Tibial artery (tissue), 4 donors: Measurements from ENCODE around the gene LRIT1.

Source experiments
- DNase-seq, 2 donors: peaks; one replicate each; pipeline ENCODE4 v3.0.0-alpha.2; 2019
- H3K27ac ChIP-seq, 2 donors: fragments of 200-600 bp; sonication (generic) in 1 of 2; 1 replicate in 1 of 2; 2 replicates in 1 of 2; pipeline ENCODE4 v1.5.1; 2018 to 2019; ENCODE audit warnings: mild to moderate bottlenecking in 1 of 2
- H3K27me3 ChIP-seq, 2 donors: fragments of 200-600 bp; sonication (generic) in 1 of 2; one replicate each; pipeline versions ENCODE4 v1.5.1 to v1.6.0; 2016 to 2019
- H3K36me3 ChIP-seq, 3 donors: fragments of 200-600 bp; sonication (generic) in 2 of 3; one replicate each; pipeline ENCODE4 v1.5.1; 2016 to 2019; ENCODE audit warnings: mild to moderate bottlenecking in 2 of 3
- H3K4me1 ChIP-seq, 4 donors: fragments of 200-600 bp; sonication (generic) in 2 of 4; 1 replicate in 3 of 4; 2 replicates in 1 of 4; pipeline ENCODE4 v1.5.1; 2016 to 2019
- H3K4me3 ChIP-seq, 2 donors: fragments of 200-600 bp; sonication (generic) in 1 of 2; 1 replicate in 1 of 2; 2 replicates in 1 of 2; pipeline ENCODE4 v1.5.1; 2018 to 2019; ENCODE audit warnings: mild to moderate bottlenecking in 2 of 2
- H3K9me3 ChIP-seq, 3 donors: fragments of 200-600 bp; sonication (generic) in 1 of 3; one replicate each; pipeline ENCODE4 v1.5.1; 2016 to 2019
- intact Hi-C: fragments of 100-400 bp; cut with DNase I; formaldehyde crosslinking; loops from one replicate; pipeline ENCODE4 v1.15.0; 2023; ENCODE audit warnings: low total_unique reads
- TF ChIP-seq, protein P1 (sequence below), 2 experiments: fragments of 200-600 bp in 1 of 2; fragments of 450-650 bp in 1 of 2; IDR thresholded peaks; one replicate each; pipeline ENCODE4 v1.5.1; 2017 to 2019; ENCODE audit warnings: antibody characterized with exemption in 2 of 2, mild to moderate bottlenecking in 1 of 2, moderate library complexity in 1 of 2

LRIT1 gene

DNA sequence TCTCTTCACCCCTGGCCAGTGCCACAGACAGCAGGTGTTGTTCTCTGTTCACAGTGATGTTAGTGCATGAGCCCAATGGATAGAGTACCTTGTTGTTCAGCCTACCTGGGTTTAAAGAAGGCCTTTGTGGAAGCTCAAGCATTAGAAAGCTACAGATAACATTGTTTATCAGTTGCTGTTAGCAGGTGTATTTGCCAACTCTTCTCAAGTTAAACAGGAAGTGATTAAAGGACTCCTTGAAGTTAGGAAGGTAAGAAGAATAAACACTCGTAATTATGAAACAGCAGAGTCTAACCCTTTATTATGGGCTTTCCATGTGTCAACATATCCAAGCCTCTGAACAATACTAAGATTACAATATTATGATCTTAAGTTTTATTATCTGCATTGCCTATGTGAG is 29.4 kb upstream of the LRIT1 start:
- Histone ChIP-seq H3K4me3 (no peak overlapping the region), H3K9me3 (no peaks in the 10 kb centered on the region), H3K36me3 (no peaks in the 10 kb centered on the region), H3K27ac (no peak overlapping the region), H3K27me3 (peaks cover 0 to 12% of the 10 kb centered on the region in 2 donors), H3K4me1 (no peaks in the 10 kb centered on the region)
- intact Hi-C loops = no loop called here
- TF ChIP-seq, protein P1, sequence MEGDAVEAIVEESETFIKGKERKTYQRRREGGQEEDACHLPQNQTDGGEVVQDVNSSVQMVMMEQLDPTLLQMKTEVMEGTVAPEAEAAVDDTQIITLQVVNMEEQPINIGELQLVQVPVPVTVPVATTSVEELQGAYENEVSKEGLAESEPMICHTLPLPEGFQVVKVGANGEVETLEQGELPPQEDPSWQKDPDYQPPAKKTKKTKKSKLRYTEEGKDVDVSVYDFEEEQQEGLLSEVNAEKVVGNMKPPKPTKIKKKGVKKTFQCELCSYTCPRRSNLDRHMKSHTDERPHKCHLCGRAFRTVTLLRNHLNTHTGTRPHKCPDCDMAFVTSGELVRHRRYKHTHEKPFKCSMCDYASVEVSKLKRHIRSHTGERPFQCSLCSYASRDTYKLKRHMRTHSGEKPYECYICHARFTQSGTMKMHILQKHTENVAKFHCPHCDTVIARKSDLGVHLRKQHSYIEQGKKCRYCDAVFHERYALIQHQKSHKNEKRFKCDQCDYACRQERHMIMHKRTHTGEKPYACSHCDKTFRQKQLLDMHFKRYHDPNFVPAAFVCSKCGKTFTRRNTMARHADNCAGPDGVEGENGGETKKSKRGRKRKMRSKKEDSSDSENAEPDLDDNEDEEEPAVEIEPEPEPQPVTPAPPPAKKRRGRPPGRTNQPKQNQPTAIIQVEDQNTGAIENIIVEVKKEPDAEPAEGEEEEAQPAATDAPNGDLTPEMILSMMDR (IDR thresholded peaks at IDR 0.05) = no peak
- no peak for DNase-seq

DNA sequence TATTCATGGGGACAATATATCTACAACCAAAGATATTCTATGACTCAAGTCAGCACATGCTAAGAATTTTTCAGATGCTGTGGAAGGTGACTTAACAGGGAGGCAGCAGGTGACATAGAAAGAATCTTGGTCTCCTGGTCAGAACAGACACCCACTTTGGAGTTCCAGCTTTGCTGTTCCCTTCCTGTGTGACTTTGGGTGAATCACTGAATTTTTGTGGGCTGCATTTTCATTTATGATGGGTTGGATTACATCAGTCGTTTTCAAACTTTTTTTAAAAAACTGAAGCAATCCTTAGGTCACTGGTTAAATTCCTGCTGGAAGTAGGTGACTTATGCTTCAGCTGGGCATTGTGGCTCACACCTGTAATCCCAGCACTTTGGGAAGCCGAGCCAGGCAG is 28.4 kb upstream of the LRIT1 start:
- Histone ChIP-seq H3K9me3 (no peaks in the 10 kb centered on the region), H3K4me3 (no peak overlapping the region), H3K27me3 (peaks cover 0 to 17% of the 10 kb centered on the region in 2 donors), H3K27ac (no peak overlapping the region), H3K4me1 (no peaks in the 10 kb centered on the region), H3K36me3 (no peaks in the 10 kb centered on the region)
- TF ChIP-seq, protein P1 (IDR thresholded peaks at IDR 0.05) = no peak
- DNase-seq = no peak
- intact Hi-C loops = no loop called here

DNA sequence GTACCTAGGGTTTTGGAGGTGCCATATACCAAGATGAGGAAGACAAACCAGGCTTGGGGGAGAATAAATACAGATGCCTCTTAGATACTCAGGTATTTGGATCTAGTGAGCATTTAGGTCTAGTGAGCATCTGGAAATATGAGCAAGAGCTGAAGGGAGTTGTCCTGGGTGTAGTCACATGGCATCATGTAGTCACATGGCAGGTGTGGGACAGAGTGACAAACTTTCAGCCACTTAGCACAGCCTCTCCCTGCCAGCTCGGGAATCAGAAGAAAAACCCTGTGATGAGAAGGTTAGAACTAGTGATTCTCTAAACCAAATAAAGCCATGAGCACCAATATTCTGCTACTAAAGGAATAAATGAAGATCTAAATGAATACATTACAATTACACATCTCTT is 27.8 kb upstream of the LRIT1 start:
- TF ChIP-seq, protein P1 (IDR thresholded peaks at IDR 0.05) = no peak
- no peaks in the 10 kb centered on the region for H3K4me1 ChIP-seq

DNA sequence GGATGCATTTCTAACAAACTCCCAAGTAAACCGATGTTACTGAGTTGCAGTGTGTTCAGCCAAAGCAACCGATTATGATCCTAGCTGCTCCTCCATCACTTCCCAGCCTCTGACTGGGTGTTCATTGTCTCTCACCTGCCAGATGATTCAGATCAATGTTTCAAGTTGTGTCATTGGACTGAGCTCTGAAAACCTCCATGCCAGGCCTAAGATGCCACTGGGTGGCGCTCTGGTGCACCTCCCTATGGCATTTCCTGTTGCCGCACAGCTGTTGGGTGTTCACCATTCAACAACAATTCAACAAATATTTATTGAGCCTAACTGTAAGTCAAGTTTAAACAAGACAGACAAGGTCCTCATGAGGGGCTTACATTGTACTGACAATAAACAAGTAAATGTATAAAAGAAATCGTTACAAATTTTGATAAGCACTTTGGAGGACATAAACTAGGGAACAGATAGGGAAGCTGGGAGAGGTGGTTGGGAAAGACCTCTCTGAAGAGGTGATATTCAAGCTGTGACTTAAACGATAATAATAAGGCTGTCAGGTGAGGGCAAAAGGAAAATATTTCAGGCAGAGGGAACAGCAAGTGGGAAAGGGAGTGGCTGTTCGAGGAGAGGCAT is 26.3 kb upstream of the LRIT1 start:
- TF ChIP-seq, protein P1 (IDR thresholded peaks at IDR 0.05) = peak in 1 of 2 experiments; percentile 10
- intact Hi-C loops = no loop called here
- DNase-seq = no peak
- Histone ChIP-seq H3K4me1 (no peaks in the 10 kb centered on the region), H3K27ac (no peak overlapping the region), H3K27me3 (peaks cover 0 to 28% of the 10 kb centered on the region in 2 donors), H3K9me3 (no peaks in the 10 kb centered on the region), H3K36me3 (no peaks in the 10 kb centered on the region), H3K4me3 (no peak overlapping the region)

More for the DNA sequence above, 27.8 kb upstream of the LRIT1 start:
- no peaks in the 10 kb centered on the region for H3K9me3 ChIP-seq
- intact Hi-C loops = no loop called here
- no peak overlapping the region for H3K4me3 ChIP-seq
- DNase-seq = no peak
- no peak overlapping the region for H3K27ac ChIP-seq
- H3K27me3 ChIP-seq = peaks cover 0 to 23% of the 10 kb centered on the region in 2 donors
- no peaks in the 10 kb centered on the region for H3K36me3 ChIP-seq

DNA sequence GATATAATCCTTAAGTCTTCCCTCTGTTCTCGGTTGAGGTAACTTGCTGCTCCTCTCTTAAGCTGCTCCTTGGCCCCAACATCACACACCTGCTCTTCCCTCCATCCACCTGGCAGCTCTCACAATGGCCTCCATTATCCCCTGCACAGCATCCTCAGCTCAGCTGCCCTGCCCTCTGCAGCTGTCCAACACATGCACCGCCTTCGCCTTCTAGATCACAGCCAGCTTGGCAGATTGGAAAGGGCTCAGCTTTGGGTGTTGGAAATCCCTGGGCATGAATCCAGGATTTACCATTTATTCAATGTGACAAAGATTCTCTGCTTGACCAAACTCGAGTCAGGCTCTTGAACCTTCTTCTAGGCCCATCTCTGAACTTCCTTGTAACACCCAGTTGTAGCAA is 24.1 kb upstream of the LRIT1 start:
- Histone ChIP-seq H3K4me3 (no peak overlapping the region), H3K9me3 (no peaks in the 10 kb centered on the region), H3K36me3 (no peaks in the 10 kb centered on the region), H3K4me1 (no peaks in the 10 kb centered on the region), H3K27me3 (peaks cover 0 to 43% of the 10 kb centered on the region in 2 donors), H3K27ac (no peak overlapping the region)
- TF ChIP-seq, protein P1 (IDR thresholded peaks at IDR 0.05) = no peak
- intact Hi-C loops = loop anchor here (2.0 kb wide), 1 partner anchor 271 kb away; no protein-coding TSS in a partner anchor
- DNase-seq = no peak
